CD1c-positive myeloid dendritic cell (primary cell): Measurements from ENCODE around the gene IL12RB2.

ENCODE experiments used
- DNase-seq: peaks from one replicate; pipeline ENCODE4 v3.0.0-alpha.2; 2016; ENCODE audit errors: extremely low spot score

IL12RB2 gene

GRCh38 chr1:67312615-67313014 is 4.9 kb downstream of the IL12RB2 start:
- DNase-seq, result peak; percentile 63

- DNase-seq, result no peak
Observed at GRCh38 chr1:67313934-67314671, 6.4 kb downstream of the IL12RB2 start.

- DNase-seq, result no peak
Observed at GRCh38 chr1:67314696-67315095, 7.0 kb downstream of the IL12RB2 start.

GRCh38 chr1:67316180-67316902 is 8.7 kb downstream of the IL12RB2 start:
- DNase-seq, result no peak

GRCh38 chr1:67316918-67317317 is 9.2 kb downstream of the IL12RB2 start:
- DNase-seq, result no peak

- DNase-seq, result no peak
Observed at GRCh38 chr1:67317803-67318202, 10.1 kb downstream of the IL12RB2 start.

GRCh38 chr1:67322442-67322841 is 14.8 kb downstream of the IL12RB2 start:
- no peak for DNase-seq

- no peak for DNase-seq
Observed at GRCh38 chr1:67323087-67323486, 15.4 kb downstream of the IL12RB2 start.

- DNase-seq, result no peak
Observed at GRCh38 chr1:67324068-67324467, 16.4 kb downstream of the IL12RB2 start.

- no peak for DNase-seq
Observed at GRCh38 chr1:67327864-67328466, 20.3 kb downstream of the IL12RB2 start.

- peak; percentile 14 for DNase-seq
Observed at GRCh38 chr1:67332653-67333529, 25.2 kb downstream of the IL12RB2 start.

GRCh38 chr1:67333603-67334002 is 25.9 kb downstream of the IL12RB2 start:
- no peak for DNase-seq

GRCh38 chr1:67335411-67335810 is 27.7 kb downstream of the IL12RB2 start:
- no peak for DNase-seq

- DNase-seq, result no peak
Observed at GRCh38 chr1:67336157-67336556, 28.5 kb downstream of the IL12RB2 start.

GRCh38 chr1:67336783-67337182 is 29.1 kb downstream of the IL12RB2 start:
- DNase-seq, result no peak

GRCh38 chr1:67338642-67339041 is 31.0 kb downstream of the IL12RB2 start:
- no peak for DNase-seq

GRCh38 chr1:67339623-67340343 is 32.1 kb downstream of the IL12RB2 start:
- DNase-seq, result no peak

GRCh38 chr1:67342076-67342890 is 34.6 kb downstream of the IL12RB2 start:
- no peak for DNase-seq

- DNase-seq, result no peak
Observed at GRCh38 chr1:67345556-67345955, 37.9 kb downstream of the IL12RB2 start.

GRCh38 chr1:67346982-67347381 is 39.3 kb downstream of the IL12RB2 start:
- DNase-seq, result no peak
